ENCODE data around the gene ZNF506.
"Not testable (repeated sequence)": the region's sequence is repeated elsewhere in the genome, so short reads cannot be mapped to it uniquely, and the experiment has no call there.

Gene ZNF506

DNA sequence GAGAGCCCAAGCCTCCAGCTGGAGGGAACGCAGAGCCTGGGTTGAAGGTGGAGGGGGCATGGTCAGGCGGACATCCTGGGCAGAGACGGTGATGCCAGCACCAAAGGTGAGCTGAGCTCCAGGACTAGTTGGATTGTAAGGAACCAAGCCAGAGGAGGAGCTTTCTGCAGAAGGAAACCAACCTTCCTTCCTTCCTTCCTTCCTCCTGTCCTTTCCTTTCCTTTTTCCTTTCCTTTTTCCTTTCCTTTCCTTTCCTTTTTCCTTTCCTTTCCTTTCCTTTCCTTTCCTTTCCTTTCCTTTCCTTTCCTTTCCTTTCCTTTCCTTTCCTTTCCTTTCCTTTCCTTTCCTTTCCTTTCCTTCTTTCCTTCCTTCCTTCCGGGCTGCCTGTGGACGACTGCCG is 77.6 kb downstream of the ZNF506 start:
- DNase-seq, result not testable (repeated sequence)

DNA sequence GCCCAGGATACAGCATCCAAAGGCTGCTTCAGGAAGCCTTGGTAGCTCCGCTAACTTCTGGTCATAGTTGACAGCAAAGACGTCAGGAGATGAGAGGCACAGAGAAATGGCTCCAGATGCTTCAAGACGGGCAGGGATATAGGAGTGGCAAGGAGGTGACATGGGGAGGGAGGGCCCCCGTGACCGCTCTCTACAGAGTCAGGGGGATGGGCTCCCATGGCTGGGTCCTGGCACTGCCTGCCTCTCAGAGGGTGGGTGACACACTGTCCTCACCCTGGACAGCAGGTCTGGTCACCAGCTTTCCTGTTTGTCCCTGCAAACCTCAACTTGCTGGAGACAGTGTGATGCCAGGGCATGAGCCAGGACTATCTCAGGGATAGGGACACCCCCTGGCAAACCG is 78.4 kb downstream of the ZNF506 start:
- no peak for DNase-seq

DNA sequence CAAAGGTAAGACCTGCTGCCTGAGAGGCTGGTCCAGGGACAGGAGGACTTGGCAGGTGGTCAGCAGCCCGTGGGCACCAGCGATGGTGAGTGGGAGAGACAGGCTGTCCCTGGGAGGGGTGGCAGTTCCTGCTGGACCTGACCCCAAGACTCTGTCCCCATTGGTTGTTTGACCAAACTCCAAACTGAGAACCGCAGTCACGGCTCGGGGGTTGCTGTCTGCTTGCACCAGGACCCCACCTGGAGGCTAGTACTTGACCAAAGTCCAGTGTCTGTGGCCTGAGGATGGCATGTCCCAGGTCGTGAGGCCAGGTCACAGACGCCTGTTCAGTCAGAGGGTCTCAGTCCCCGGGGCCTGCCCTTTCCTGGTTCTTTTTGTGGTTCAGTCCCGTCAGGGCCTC is 78.8 kb downstream of the ZNF506 start:
- DNase-seq, result no peak
